ENCODE results near the gene SERPINB8.
"Not testable (repeated sequence)": the region's sequence is repeated elsewhere in the genome, so short reads cannot be mapped to it uniquely, and the experiment has no call there.

The SERPINB8 gene, protein sequence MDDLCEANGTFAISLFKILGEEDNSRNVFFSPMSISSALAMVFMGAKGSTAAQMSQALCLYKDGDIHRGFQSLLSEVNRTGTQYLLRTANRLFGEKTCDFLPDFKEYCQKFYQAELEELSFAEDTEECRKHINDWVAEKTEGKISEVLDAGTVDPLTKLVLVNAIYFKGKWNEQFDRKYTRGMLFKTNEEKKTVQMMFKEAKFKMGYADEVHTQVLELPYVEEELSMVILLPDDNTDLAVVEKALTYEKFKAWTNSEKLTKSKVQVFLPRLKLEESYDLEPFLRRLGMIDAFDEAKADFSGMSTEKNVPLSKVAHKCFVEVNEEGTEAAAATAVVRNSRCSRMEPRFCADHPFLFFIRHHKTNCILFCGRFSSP

DNA sequence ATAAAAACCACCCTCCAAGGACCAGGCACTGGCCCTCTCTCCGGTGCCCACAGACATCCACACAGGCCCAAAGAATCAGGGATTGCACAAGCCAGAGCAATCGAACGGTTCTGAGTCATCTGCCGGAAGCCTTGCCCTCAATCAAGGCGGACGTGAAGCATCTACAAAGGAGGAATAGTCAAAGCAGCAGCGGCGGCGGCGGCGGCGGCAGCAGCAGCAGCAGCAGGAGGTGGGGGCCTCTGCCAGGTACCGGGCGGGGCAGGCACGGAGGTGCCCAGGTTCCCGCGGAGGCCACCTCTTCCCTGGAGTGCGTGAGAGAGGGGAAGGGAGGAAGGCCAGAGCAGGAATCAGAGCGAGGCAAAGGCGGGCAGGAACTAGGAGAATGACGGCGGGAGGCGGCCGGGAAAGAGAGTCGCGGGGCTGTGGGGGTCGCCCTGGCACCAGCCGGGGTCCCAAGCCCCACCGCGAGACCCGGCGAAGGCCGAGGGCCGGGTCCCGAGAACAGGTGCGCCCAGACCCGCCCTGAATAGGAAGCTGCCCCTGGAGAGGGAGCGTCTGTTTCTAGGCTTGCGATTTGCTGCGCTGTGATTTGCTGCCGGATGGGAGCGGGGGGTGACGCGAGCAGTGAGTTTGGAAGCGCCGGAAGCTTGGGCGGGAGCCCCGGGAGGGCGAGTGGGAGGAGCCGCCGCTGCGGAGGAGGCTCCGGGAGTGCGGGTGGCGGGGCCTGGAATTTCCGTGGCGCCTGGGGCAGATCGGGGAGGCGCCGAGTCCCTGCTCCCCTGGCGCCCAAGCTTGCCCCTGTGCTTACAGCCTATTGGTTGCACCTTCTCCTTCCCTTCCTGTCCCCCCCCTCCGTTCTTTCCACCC is at the start of gene SERPINB8:
Gene SERPINB8, plus strand, starts transcription at position 140 of the 867 bp plus-strand sequence. CDS start 8,228 bp downstream, outside the sequence.
- peak; percentile 63 to 77 for DNase-seq (ENCODE audit: extremely low read depth in 1 of 2, low read depth in 1 of 2)

DNA sequence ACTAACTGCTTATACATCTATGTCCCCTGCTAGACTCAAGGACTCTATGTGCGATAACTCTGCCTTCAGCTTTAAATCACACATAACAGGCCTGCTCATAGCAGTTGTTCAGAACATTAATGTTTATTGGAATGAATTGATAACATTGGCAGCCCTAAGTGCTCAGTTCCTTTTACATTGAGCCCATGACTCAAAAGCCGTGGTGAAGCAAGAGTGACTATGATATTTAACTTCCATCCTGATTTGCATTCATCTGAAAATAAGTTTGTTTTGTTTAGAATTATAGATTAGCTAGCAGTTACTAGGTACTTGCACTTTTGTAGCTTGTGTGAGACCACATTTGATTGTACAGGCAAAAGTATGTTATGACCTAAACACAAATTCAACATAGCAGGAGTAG is 47.8 kb upstream of the SERPINB8 start:
- DNase-seq (ENCODE audit: extremely low read depth in 1 of 2, low read depth in 1 of 2), result no peak

DNA sequence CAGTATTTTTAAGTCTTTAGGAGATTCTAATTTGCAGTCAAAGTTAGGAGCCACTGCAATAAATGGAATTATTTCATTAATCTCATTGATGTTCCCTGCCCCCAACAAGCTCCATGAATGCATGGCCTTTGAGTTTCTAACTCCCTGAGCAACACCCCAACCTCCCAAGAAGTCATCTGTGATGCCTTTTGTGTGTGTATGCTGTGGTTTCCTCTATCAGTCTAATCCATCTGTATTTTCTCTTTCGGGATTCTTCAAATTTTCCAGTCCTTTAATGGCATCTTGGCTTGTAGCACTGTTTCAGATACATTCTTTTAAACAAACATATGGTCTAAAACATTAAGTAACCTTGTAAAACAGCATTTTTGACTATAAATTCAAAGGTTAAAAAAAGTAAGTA is 45.3 kb upstream of the SERPINB8 start:
- no peak for DNase-seq (ENCODE audit: extremely low read depth in 1 of 2, low read depth in 1 of 2)

DNA sequence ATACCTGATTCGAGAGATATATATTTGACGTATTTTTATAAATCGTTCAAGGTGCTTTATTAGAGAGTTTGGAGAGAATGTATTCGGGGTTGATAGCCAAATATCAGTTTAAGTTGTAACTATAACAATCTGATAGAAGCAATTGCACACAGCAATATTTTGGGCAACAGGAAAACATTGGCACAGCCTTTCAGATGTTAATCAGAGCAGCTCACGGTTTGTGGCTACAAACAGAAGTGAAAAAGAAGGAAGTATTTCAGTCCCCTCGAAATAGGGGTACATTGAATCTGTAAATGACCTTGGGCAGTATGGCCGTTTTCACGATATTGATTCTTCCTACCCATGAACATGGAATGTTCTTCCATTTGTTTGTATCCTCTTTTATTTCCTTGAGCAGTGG is 41.5 kb upstream of the SERPINB8 start:
- DNase-seq (ENCODE audit: extremely low read depth in 1 of 2, low read depth in 1 of 2), result no peak

DNA sequence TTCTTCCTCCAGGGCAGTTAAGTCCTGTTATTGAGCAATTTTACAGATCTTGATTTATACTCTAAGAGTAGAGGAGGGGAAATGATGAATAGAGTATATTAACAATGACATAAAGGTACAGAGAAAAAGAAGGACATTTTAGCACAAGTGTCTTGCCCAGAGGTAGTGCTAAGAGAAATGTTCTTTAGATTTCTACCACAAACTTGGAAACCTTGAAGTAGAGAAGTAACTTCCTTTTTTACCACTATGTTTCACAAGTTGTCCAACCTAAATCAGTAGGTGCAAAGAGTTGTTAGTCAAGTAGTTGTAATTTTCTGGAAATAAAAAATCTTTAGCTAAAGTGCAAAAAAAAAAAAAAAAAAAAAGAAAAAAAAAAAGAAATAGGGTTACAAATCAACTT is 40.5 kb upstream of the SERPINB8 start:
- not testable (repeated sequence) for DNase-seq (ENCODE audit: extremely low read depth in 1 of 2, low read depth in 1 of 2)

DNA sequence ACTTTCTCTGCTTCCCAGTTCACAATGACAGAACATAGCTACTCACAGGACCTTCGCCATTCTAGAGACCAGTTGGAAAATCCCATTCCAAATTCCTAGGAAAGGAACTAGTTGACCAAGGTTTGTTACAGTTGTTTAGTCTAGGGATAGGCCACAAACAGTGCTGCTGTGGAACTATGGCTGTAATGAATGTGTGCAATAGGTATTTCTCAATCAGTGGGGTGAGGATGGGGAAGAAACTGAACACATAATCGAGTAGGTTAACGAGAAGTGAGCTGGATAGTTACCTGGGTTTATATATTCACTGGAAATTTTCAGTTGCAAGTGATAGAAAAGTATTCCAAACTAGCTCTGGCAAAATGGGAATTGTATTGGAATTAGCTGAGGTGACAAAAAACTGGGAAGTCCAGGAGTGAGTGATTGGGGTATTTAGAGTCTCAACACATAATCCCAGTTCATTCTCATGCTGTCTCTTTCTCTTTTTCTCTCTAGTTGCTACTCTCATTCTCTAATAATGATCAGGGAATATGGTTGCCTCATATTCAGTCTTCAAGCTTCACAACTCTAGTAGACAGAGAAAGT is 39.0 kb upstream of the SERPINB8 start:
- no peak for DNase-seq (ENCODE audit: extremely low read depth in 1 of 2, low read depth in 1 of 2)

DNA sequence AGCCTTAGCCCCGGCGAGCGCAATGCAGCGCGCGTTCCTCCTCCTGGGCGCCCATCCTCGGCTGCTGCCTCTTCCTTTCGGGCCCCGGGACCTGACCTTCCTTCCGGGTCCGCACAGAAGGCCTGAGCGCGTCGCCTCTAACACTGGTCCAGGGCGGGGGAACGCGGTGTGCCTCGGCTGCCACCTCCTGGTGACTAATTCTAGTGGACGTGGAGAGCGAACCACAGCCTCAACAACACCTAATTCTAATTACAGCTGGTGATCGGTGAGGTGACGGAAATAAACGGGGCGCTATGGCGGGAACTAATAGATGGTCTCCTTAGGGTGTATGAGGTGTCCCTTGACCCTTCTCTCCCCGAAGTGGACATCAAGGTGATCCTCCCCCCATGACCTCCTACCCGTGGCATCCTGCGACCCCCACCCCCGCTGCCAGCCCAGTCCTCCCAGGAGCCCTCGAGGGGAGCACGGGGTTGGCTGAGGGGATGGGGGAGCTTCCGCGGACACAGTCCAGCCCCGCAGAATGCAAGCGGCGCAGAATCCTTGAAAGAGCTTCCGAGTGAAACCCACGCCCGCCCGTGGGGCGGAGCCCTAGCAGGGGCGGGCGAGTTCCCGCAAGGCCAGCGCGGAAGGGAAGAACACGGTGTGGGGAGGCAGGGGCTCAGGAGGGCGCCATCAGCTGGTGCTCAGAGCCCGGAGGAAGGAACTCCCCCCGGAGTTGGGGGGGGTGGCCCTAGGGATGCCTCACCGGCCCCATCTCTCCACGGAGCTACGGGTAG is 33.5 kb upstream of the SERPINB8 start:
- DNase-seq (ENCODE audit: extremely low read depth in 1 of 2, low read depth in 1 of 2), result peak; percentile 17 to 51

DNA sequence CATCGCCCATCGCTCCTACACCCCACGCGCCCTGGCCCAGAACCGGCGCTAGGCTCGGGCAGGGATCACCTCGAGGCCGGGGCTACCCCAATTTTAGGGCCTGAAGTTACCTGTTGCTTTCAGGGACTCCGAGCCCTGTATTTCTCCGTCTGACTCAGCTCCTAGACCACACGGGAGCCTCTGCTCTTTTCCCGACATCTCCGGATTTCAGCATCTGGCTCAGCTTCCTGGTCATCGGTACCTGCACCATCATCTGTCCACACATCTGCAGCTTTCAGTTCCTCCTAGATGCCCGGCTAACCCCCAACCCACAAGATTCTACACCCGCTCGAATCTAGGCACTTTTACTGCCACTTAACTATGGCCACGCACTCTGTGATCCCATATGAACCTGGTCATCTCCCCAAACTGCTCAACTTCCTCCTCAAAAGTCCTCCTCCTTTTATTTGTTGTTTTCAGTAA is 32.9 kb upstream of the SERPINB8 start:
- DNase-seq (ENCODE audit: extremely low read depth in 1 of 2, low read depth in 1 of 2), result no peak

DNA sequence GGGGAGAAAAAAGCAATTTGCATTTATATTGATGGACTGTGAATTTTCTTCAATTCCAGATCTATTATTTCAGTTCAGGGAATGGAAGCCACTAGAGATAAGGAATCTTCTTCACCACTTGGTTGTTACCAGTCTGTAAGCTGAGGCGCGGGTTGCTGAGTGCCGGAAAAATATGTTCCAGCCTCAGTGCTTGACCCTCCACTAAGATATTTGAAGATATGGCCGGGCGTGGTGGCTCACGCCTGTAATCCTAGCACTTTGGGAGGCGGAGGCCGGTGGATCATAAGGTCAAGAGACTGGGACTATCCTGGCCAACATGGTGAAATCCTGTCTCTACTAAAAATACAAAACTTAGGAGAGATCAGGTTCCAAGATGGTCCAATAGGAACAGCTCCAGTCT is 29.9 kb upstream of the SERPINB8 start:
- DNase-seq (ENCODE audit: extremely low read depth in 1 of 2, low read depth in 1 of 2), result no peak

DNA sequence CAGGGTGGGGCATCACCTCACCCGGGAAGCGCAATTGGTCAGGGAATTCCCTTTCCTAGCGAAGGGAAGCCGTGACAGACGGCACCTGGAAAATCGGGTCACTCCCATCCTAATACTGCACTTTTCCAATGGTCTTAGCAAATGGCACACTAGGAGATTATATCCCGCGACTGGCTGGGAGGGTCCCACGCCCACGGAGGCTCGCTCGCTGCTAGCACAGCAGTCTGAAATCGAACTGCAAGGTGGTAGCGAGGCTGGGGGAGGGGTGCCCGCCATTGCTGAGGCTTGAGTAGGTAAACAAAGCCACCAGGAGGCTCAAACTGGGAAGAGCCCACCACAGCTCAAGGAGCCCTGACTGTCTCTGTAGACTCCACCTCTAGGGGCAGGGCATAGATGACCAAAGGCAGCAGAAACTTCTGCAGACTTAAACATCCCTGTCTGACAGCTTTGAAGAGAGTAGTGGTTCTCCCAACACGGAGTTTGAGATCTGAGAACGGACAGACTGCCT is 29.3 kb upstream of the SERPINB8 start:
- DNase-seq (ENCODE audit: extremely low read depth in 1 of 2, low read depth in 1 of 2), result not testable (repeated sequence)

DNA sequence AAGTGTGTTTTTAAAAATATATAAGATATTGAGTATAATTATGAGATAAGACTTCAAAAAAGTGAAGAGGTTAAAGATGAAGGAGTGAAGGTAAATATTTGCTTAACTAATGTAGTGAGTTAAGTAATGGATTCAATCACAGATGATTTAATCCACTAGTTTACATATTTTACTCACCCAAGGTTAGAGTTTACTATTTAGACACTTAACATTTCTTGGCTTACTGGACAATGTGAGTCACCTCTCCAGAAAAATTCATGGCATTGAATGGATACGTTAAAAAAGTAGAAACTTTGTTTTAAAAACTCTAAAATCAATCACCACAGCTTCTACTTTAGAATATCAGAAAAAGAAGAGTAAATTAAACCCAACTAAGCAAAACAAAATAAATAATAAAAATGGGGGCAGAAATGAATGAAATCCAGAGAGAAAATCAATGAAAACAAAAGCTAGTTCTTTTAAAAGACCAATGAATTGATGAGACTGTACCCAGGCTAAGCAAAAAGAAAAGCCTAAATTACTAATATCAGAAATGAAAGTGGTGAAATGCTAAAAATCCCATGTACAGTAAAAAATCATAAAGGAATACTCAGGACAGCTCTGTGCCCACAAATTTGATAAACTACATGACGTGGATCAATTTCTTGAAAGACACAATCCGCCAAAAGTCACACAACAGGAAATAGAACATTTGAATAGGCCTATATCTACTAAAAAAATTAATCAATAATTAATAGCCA is 22.7 kb upstream of the SERPINB8 start:
- DNase-seq (ENCODE audit: extremely low read depth in 1 of 2, low read depth in 1 of 2), result no peak

DNA sequence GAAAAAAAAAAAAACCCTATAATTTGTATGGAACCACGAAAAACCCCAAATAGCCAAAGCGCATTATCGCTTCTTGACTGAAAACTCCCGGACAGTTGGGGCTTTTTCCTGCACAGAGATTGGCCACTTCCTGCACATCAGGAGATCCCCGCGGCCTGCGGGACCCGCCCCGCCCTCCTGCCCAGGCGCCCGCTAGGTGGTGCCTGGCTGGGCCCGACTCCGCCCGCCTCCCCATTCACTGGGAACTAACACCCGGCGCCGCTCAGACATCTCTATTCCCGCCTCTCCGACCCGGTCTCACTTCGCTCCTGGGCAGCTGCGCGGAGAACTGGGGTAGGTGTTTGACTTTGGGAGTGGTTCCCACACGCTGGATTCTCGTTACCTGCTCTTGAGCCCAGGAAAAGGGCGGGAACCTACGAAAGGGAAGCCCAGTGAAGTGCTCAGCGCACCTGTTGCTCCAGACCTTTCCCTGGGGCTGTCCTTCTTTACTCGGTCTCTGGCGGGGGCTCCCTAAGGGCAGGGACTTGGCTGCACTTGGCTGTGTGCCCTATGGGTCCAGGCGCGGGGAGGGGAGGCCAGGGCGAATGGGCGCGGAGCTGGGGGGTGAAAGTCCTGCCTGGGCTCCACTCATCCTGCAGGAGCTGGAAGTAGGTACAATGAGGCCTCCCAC is 20.7 kb upstream of the SERPINB8 start, which contains the start of gene HMSD:
Gene HMSD, plus strand, starts transcription at position 234 of the 670 bp plus-strand sequence. CDS start 4,155 bp downstream, outside the sequence.
- peak; percentile 45 to 52 for DNase-seq (ENCODE audit: extremely low read depth in 1 of 2, low read depth in 1 of 2)

DNA sequence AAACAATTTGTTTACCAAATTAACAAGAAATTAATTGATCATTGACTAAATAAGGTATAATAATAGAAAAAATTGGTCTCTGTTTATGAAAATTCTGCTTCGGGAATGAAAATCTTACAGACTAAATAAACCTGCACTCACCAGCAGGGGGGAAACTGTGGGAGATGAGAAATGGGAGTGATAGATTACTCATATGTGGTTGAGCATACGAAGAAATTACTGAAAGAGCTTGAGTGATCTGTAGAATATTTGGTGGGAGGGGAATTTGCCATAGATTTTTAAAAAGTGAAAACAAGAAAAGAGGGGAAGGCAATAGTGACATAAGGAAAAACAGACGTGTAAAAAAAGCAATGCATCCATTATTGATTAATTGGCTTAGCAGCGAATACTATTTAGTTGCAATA is 18.6 kb upstream of the SERPINB8 start:
- no peak for DNase-seq (ENCODE audit: extremely low read depth in 1 of 2, low read depth in 1 of 2)

DNA sequence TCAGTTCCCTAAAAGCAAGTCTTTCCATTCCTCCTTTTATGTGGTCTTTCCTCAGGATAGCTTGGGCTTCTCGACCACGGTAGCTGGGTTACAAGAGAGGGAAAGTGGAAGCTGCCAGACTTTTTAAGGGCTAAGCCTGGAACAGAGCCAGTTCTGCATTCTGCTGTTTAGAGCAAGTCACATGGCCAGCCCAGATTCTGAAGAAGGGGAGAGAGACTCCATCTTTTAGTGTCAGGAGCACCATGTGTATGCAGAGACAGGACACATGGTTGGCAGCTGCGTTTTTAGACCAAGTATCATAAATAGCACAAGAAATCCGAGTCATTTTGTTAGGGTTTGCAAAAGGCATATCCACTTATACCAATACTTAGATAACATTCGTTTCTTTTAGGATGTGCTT is 16.1 kb upstream of the SERPINB8 start:
- no peak for DNase-seq (ENCODE audit: extremely low read depth in 1 of 2, low read depth in 1 of 2)

DNA sequence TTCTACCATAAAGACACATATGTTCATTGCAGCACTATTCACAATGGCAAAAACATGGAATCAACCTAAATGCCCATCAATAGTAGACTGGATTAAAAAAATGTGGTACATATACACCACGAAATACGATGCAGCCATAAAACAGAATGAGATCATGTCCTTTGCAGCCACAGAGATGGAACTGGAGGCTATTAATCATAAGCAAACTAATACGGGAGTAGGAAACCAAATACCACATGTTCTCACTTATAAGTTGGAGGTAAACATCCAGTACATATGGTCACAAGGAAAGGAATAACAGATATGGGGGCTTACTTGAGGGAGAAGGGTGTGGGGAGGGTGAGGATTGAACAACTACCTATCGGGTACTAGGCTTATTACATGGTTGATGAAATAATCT is 13.1 kb upstream of the SERPINB8 start:
- no peak for DNase-seq (ENCODE audit: extremely low read depth in 1 of 2, low read depth in 1 of 2)

DNA sequence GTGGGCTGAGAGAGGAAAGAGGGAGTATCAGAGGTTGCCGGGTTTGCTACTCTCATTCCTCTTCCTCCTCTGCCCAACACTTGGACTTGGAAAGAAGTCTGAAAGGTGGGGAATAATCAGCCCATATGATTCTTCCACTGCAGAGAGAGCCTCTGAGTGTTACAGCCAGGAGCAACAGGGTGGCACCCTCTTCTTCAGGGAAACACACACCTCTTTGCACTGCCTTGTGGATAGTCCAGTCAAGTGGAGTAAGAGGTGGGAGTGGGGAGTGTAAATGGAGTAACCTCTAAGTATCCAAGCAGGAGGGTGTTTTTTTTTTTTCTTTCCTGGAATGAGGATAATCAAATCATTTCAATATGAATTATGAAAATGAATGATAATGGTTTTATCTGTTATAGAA is 9.0 kb upstream of the SERPINB8 start:
- no peak for DNase-seq (ENCODE audit: extremely low read depth in 1 of 2, low read depth in 1 of 2)

DNA sequence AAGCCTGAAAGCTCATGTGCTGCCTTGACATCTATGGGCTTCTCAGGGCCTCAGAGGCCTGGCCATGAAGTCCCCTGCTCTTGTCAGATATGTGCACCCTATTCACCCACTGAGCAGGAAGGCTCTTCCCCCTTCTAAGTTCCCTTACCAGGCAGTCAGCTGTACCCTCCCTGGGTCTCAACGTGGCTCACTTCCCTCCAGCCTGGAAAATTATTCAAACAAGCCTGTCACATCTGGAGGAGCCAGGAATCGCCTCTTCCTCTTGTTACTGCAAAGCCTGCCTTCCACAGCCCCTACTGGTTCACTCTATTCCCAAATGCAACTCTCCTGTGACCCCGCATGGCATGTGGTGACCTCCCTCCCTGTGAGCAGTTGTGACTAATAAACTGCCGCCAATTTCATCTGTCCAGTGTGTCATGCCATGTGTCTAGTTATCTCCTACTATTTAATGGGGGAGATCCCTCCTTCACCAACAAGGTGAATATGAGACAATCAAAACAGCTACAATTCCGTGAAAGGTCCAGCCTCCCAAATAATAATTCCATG is 8.4 kb upstream of the SERPINB8 start:
- no peak for DNase-seq (ENCODE audit: extremely low read depth in 1 of 2, low read depth in 1 of 2)

DNA sequence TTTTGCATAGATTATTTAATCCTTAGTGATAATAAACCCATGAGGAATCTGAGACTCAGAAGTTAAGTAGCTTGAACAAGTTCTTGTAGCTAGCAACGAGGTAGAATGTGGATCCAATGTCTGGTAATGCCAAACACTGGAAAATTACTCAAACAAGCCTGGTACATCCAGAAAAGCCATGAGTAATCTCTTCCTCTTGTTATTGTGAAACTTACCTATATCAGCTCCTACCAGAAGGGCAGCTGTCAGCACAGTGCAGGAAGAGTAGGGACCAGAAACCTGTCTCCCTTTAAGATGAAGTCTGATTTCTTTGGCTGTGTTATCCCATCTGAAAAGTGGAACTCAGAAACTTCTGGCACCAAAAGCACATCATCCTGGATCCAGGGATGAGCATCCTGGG is 7.7 kb upstream of the SERPINB8 start:
- no peak for DNase-seq (ENCODE audit: extremely low read depth in 1 of 2, low read depth in 1 of 2)

All from stimulated activated CD8-positive, alpha-beta memory T cell treated with anti-CD3 and anti-CD28 coated beads, Interleukin-7, amount 100 ng/mL, for 48 hours (primary cell).